ENCODE measurements around the gene UBE2L3. TPM values are rescaled to one million over a fixed set of nuclear protein-coding genes. Genes with fewer than 3 reads are reported as not detected.

UBE2L3 gene
- polyA plus RNA-seq, 1 donor = 53.8 TPM

Other genes starting within 250 kb of the UBE2L3 start
- gene RIMBP3B, start 184.0 kb upstream of the UBE2L3 start, polyA plus RNA-seq (ENCODE audit: insufficient read length) = not detected
- 9.7 TPM for gene HIC2, start 150.3 kb upstream of the UBE2L3 start, polyA plus RNA-seq (ENCODE audit: insufficient read length)
- 1.8 TPM for gene TMEM191C, start 100.3 kb upstream of the UBE2L3 start, polyA plus RNA-seq (ENCODE audit: insufficient read length)
- 0.20 TPM for gene RIMBP3C, start 16.3 kb upstream of the UBE2L3 start, polyA plus RNA-seq (ENCODE audit: insufficient read length)
- gene YDJC, start 62.3 kb downstream of the UBE2L3 start, polyA plus RNA-seq (ENCODE audit: insufficient read length) = 8.8 TPM
- gene CCDC116, start 65.0 kb downstream of the UBE2L3 start, polyA plus RNA-seq (ENCODE audit: insufficient read length) = 0.58 TPM
- gene SDF2L1, start 74.6 kb downstream of the UBE2L3 start, polyA plus RNA-seq (ENCODE audit: insufficient read length) = 13.1 TPM
- 42.0 TPM for gene PPIL2, start 98.3 kb downstream of the UBE2L3 start, polyA plus RNA-seq (ENCODE audit: insufficient read length)
- gene YPEL1, start 168.1 kb downstream of the UBE2L3 start, polyA plus RNA-seq (ENCODE audit: insufficient read length) = 20.9 TPM